ENCODE measurements around the gene KCNMB3.

GRCh38 chr3:179286331-179286730, 35.4 kb upstream of the KCNMB3 start:
- TF ChIP-seq TCF12 (IDR thresholded peaks at IDR 0.05; ENCODE audit: low read depth) (no peak), EP300 (IDR thresholded peaks at IDR 0.05; ENCODE audit: borderline replicate concordance) (no peak)

Data from Ishikawa (cell line).